Measurements from ENCODE around the gene FANK1. TPM values are rescaled to one million over a fixed set of nuclear protein-coding genes. Genes with fewer than 3 reads are reported as not detected.

The FANK1 gene
- total and polyA plus RNA-seq, 7 experiments from 2014 or later, result 0.35 to 0.67 (median 0.37) TPM; not detected in 4

- ATAC-seq (no peak), DNase-seq (no peak)
- Mint-ChIP-seq H3K36me3 (no peaks in the 10 kb centered on the region), H3K27ac (no peak overlapping the region), H3K27me3 (peaks cover 0 to 7% (median 6%) of the 10 kb centered on the region in 5 donors), H3K4me1 (no peaks in the 10 kb centered on the region), H3K4me3 (no peak overlapping the region), H3K9me3 (peaks cover 0 to 1% (median 0%) of the 10 kb centered on the region in 11 donors)
- Histone ChIP-seq H3K9me3 (ENCODE audit: control insufficient read depth in 2 of 3, low read length in 3 of 3) (no peaks in the 10 kb centered on the region), H3K27ac (ENCODE audit: low read depth, low read length) (no peak overlapping the region), H3K27me3 (ENCODE audit: control insufficient read depth in 2 of 2, insufficient read depth in 2 of 2, low read length in 2 of 2) (no peaks in the 10 kb centered on the region), H3K4me1 (ENCODE audit: control insufficient read depth in 2 of 2, insufficient read depth in 2 of 2, low read length in 2 of 2) (no peaks in the 10 kb centered on the region), H3K4me3 (ENCODE audit: low read length) (no peak overlapping the region), H3K36me3 (ENCODE audit: control insufficient read depth in 2 of 3, insufficient read depth in 3 of 3, low read length in 3 of 3) (no peaks in the 10 kb centered on the region)
- intact Hi-C loops (cut with micrococcal nuclease), result no loop called here
- ChIA-PET CTCF (no interaction called here), POLR2A (no interaction called here)
These were observed 109.9 kb downstream of the FANK1 start for GRCh38 chr10:126006264-126006663.

DNA sequence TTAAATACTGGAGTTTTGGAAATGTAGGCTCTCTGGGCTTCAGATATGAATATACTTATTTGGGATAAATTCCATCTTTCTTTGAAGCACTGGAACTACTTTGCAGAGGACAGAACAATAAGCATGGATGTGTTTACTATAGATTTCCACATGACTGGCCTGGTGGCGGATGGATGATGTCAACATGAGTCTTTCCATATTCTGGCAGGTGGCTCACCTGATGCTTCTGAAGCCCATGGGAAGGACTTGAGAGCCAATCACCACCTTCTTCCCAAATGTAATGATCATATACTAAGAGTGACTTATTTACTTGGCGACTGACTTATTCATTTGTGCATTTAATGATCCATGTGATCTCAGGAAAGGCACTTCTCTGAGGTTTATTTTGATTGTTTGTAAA, 110.5 kb downstream of the FANK1 start:
- intact Hi-C loops (cut with micrococcal nuclease), result no loop called here
- peaks cover 0 to 1% (median 0%) of the 10 kb centered on the region in 11 donors for H3K9me3 Mint-ChIP-seq
- H3K36me3 Mint-ChIP-seq, result no peaks in the 10 kb centered on the region
- CTCF ChIA-PET, result no interaction called here
- Histone ChIP-seq H3K27me3 (ENCODE audit: control insufficient read depth in 2 of 2, insufficient read depth in 2 of 2, low read length in 2 of 2) (no peaks in the 10 kb centered on the region), H3K4me1 (ENCODE audit: control insufficient read depth in 2 of 2, insufficient read depth in 2 of 2, low read length in 2 of 2) (no peaks in the 10 kb centered on the region), H3K4me3 (ENCODE audit: low read length) (no peak overlapping the region), H3K27ac (ENCODE audit: low read depth, low read length) (no peak overlapping the region), H3K36me3 (ENCODE audit: control insufficient read depth in 2 of 3, insufficient read depth in 3 of 3, low read length in 3 of 3) (no peaks in the 10 kb centered on the region), H3K9me3 (ENCODE audit: control insufficient read depth in 2 of 3, low read length in 3 of 3) (no peaks in the 10 kb centered on the region)
- peaks cover 0 to 1% (median 0%) of the 10 kb centered on the region in 7 donors for H3K4me1 Mint-ChIP-seq
- H3K27me3 Mint-ChIP-seq, result peaks cover 0 to 8% (median 6%) of the 10 kb centered on the region in 5 donors
- POLR2A ChIA-PET, result no interaction called here
- ATAC-seq, result no peak
- no peak overlapping the region for H3K27ac Mint-ChIP-seq
- no peak overlapping the region for H3K4me3 Mint-ChIP-seq
- DNase-seq, result no peak

DNA sequence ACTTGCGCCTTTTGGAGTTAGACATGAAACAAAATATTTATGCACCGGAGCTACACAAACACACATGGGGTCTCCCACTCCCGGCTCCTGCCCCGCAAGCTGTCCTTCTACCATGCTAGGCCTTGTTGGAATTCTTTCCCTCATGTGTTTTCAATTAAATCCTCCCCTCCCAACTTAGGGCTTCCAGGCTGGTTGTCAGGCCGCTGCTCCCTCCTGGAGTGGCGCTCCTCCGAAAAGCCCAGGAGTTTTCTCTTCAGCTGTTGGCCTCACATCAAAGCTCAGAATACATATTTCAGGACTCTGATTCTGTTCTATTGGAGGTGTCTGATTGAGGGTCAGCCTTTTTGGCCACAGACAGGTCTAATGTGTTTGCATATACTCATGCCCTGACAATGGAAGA, 113.3 kb downstream of the FANK1 start:
- Histone ChIP-seq H3K27me3 (ENCODE audit: control insufficient read depth in 2 of 2, insufficient read depth in 2 of 2, low read length in 2 of 2) (peaks cover 0 to 4% of the 10 kb centered on the region in 2 donors), H3K27ac (ENCODE audit: low read depth, low read length) (no peak overlapping the region), H3K36me3 (ENCODE audit: control insufficient read depth in 2 of 3, insufficient read depth in 3 of 3, low read length in 3 of 3) (no peaks in the 10 kb centered on the region), H3K9me3 (ENCODE audit: control insufficient read depth in 2 of 3, low read length in 3 of 3) (no peaks in the 10 kb centered on the region), H3K4me3 (ENCODE audit: low read length) (no peak overlapping the region), H3K4me1 (ENCODE audit: control insufficient read depth in 2 of 2, insufficient read depth in 2 of 2, low read length in 2 of 2) (peaks cover 0 to 3% of the 10 kb centered on the region in 2 donors)
- no peaks in the 10 kb centered on the region for H3K36me3 Mint-ChIP-seq
- no peak for ATAC-seq
- DNase-seq, result no peak
- peaks cover 0 to 9% (median 0%) of the 10 kb centered on the region in 7 donors for H3K4me1 Mint-ChIP-seq
- peaks cover 0 to 1% (median 0%) of the 10 kb centered on the region in 11 donors for H3K9me3 Mint-ChIP-seq
- H3K27ac Mint-ChIP-seq, result no peak overlapping the region
- ChIA-PET POLR2A (no interaction called here), CTCF (no interaction called here)
- peaks cover 0 to 7% (median 5%) of the 10 kb centered on the region in 5 donors for H3K27me3 Mint-ChIP-seq
- no peak overlapping the region for H3K4me3 Mint-ChIP-seq
- intact Hi-C loops (cut with micrococcal nuclease), result no loop called here

- H3K36me3 ChIP-seq (ENCODE audit: control insufficient read depth in 2 of 3, insufficient read depth in 3 of 3, low read length in 3 of 3), result no peaks in the 10 kb centered on the region
- intact Hi-C loops (cut with micrococcal nuclease), result no loop called here
- ChIA-PET POLR2A (no interaction called here), CTCF (no interaction called here)
- peaks cover 0 to 9% (median 5%) of the 10 kb centered on the region in 5 donors for H3K27me3 Mint-ChIP-seq
- H3K9me3 Mint-ChIP-seq, result peaks cover 0 to 1% (median 0%) of the 10 kb centered on the region in 11 donors
- H3K27ac Mint-ChIP-seq, result no peak overlapping the region
- H3K4me3 ChIP-seq (ENCODE audit: low read length), result no peak overlapping the region
- no peak overlapping the region for H3K27ac ChIP-seq (ENCODE audit: low read depth, low read length)
- peaks cover 0 to 9% (median 0%) of the 10 kb centered on the region in 7 donors for H3K4me1 Mint-ChIP-seq
- DNase-seq (no peak), ATAC-seq (peak; percentile 70)
- H3K4me1 ChIP-seq (ENCODE audit: control insufficient read depth in 2 of 2, insufficient read depth in 2 of 2, low read length in 2 of 2), result peaks cover 0 to 3% of the 10 kb centered on the region in 2 donors
- peaks cover 0 to 4% of the 10 kb centered on the region in 2 donors for H3K27me3 ChIP-seq (ENCODE audit: control insufficient read depth in 2 of 2, insufficient read depth in 2 of 2, low read length in 2 of 2)
- H3K36me3 Mint-ChIP-seq, result no peaks in the 10 kb centered on the region
- peak overlapping the region in 1 of 10 donors; percentile 26 for H3K4me3 Mint-ChIP-seq
- H3K9me3 ChIP-seq (ENCODE audit: control insufficient read depth in 2 of 3, low read length in 3 of 3), result no peaks in the 10 kb centered on the region
These were observed 115.6 kb downstream of the FANK1 start for GRCh38 chr10:126011995-126012394.

DNA sequence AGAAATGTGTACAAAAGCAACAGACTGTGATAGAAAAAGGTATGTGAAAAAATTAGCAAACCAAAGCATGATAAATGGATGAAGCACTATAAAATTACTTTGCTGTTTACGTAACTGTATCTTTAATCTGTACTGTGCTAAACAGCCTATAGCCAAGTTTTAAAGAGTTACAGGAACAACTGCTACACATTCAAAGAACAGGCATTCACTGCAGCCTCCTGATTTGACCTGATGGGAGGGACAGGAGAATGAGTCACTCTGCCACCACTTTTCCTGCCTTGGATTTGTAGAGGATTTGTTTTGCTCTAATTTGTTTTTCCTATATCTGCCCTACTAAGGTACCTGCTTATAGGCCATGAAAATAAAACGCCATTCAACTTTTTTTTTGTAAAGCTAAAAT, 116.1 kb downstream of the FANK1 start:
- ATAC-seq, result no peak
- Histone ChIP-seq H3K4me3 (ENCODE audit: low read length) (no peak overlapping the region), H3K9me3 (ENCODE audit: control insufficient read depth in 2 of 3, low read length in 3 of 3) (no peaks in the 10 kb centered on the region), H3K4me1 (ENCODE audit: control insufficient read depth in 2 of 2, insufficient read depth in 2 of 2, low read length in 2 of 2) (peaks cover 0 to 3% of the 10 kb centered on the region in 2 donors), H3K27ac (ENCODE audit: low read depth, low read length) (no peak overlapping the region), H3K36me3 (ENCODE audit: control insufficient read depth in 2 of 3, insufficient read depth in 3 of 3, low read length in 3 of 3) (no peaks in the 10 kb centered on the region), H3K27me3 (ENCODE audit: control insufficient read depth in 2 of 2, insufficient read depth in 2 of 2, low read length in 2 of 2) (peaks cover 0 to 4% of the 10 kb centered on the region in 2 donors)
- Mint-ChIP-seq H3K4me1 (peaks cover 0 to 9% (median 0%) of the 10 kb centered on the region in 7 donors), H3K27me3 (peaks cover 0 to 13% (median 5%) of the 10 kb centered on the region in 5 donors), H3K4me3 (no peak overlapping the region), H3K27ac (no peak overlapping the region), H3K36me3 (no peaks in the 10 kb centered on the region), H3K9me3 (peaks cover 0 to 1% (median 0%) of the 10 kb centered on the region in 11 donors)
- ChIA-PET CTCF (no interaction called here), POLR2A (no interaction called here)
- intact Hi-C loops (cut with micrococcal nuclease), result no loop called here
- no peak for DNase-seq

GRCh38 chr10:126013489-126014281, 117.3 kb downstream of the FANK1 start:
- Mint-ChIP-seq H3K27ac (no peak overlapping the region), H3K27me3 (peaks cover 0 to 13% (median 0%) of the 10 kb centered on the region in 5 donors), H3K9me3 (peaks cover 0 to 1% (median 0%) of the 10 kb centered on the region in 11 donors), H3K4me3 (no peak overlapping the region), H3K36me3 (no peaks in the 10 kb centered on the region), H3K4me1 (peaks cover 0 to 9% (median 0%) of the 10 kb centered on the region in 7 donors)
- peaks cover 0 to 3% of the 10 kb centered on the region in 2 donors for H3K4me1 ChIP-seq (ENCODE audit: control insufficient read depth in 2 of 2, insufficient read depth in 2 of 2, low read length in 2 of 2)
- DNase-seq, result no peak
- CTCF ChIA-PET, result no interaction called here
- intact Hi-C loops (cut with micrococcal nuclease), result no loop called here
- POLR2A ChIA-PET, result no interaction called here
- no peak overlapping the region for H3K27ac ChIP-seq (ENCODE audit: low read depth, low read length)
- peaks cover 0 to 4% of the 10 kb centered on the region in 2 donors for H3K27me3 ChIP-seq (ENCODE audit: control insufficient read depth in 2 of 2, insufficient read depth in 2 of 2, low read length in 2 of 2)
- ATAC-seq, result no peak
- H3K4me3 ChIP-seq (ENCODE audit: low read length), result no peak overlapping the region
- no peaks in the 10 kb centered on the region for H3K9me3 ChIP-seq (ENCODE audit: control insufficient read depth in 2 of 3, low read length in 3 of 3)
- no peaks in the 10 kb centered on the region for H3K36me3 ChIP-seq (ENCODE audit: control insufficient read depth in 2 of 3, insufficient read depth in 3 of 3, low read length in 3 of 3)

DNA sequence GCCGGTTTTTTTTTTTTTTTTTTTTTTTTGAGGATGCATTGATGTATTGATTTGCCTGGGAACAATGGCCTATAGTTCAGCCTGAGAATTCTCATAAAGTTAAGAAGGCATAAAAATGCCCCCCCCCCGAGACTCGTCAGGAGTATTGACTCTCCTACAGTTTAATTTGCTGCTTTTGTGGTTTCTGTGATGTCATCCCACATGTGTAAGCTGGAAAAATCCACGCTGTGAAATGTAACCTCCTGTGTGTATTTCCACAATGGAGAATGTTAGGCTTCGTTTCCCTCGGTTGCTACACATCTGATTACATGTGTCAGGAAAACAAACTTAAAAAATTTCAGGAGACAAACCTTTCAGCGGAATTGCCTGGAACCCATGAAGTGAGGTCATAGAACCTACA, 117.9 kb downstream of the FANK1 start:
- Histone ChIP-seq H3K4me3 (ENCODE audit: low read length) (no peak overlapping the region), H3K27me3 (ENCODE audit: control insufficient read depth in 2 of 2, insufficient read depth in 2 of 2, low read length in 2 of 2) (peaks cover 0 to 4% of the 10 kb centered on the region in 2 donors), H3K36me3 (ENCODE audit: control insufficient read depth in 2 of 3, insufficient read depth in 3 of 3, low read length in 3 of 3) (no peaks in the 10 kb centered on the region), H3K4me1 (ENCODE audit: control insufficient read depth in 2 of 2, insufficient read depth in 2 of 2, low read length in 2 of 2) (peaks cover 0 to 3% of the 10 kb centered on the region in 2 donors), H3K27ac (ENCODE audit: low read depth, low read length) (no peak overlapping the region), H3K9me3 (ENCODE audit: control insufficient read depth in 2 of 3, low read length in 3 of 3) (no peaks in the 10 kb centered on the region)
- Mint-ChIP-seq H3K36me3 (no peaks in the 10 kb centered on the region), H3K9me3 (no peaks in the 10 kb centered on the region), H3K27ac (no peak overlapping the region), H3K4me3 (no peak overlapping the region), H3K4me1 (peaks cover 0 to 9% (median 0%) of the 10 kb centered on the region in 7 donors), H3K27me3 (peaks cover 0 to 13% (median 5%) of the 10 kb centered on the region in 5 donors)
- intact Hi-C loops (cut with micrococcal nuclease), result no loop called here
- CTCF ChIA-PET, result no interaction called here
- POLR2A ChIA-PET, result no interaction called here
- ATAC-seq, result no peak
- DNase-seq, result no peak
